Endothelial cell of umbilical vein (primary cell): ENCODE measurements around the gene PSMB7. TPM values are rescaled to one million over a fixed set of nuclear protein-coding genes. Genes with fewer than 3 reads are reported as not detected.

Experiments used
- BruUV-seq: library from RNA; stranded (reverse); fragments of 400-500 nt; replicated peaks from 2 replicates; lab custom pipeline; 2021; lab: Mats Ljungman, UMichigan
- CTCF ChIA-PET: fragments of 300-600, 350-600 bp; sonication (Branson Sonifier 250); formaldehyde crosslinking; loops from one replicate; lab custom pipeline; 2021; ENCODE audit warnings: antibody characterized with exemption, inconsistent platforms; lab: Charles Lee
- POLR2A ChIA-PET: fragments of 300-600, 350-600 bp; sonication (Branson Sonifier 250); formaldehyde crosslinking; loops from one replicate; lab custom pipeline; 2021; ENCODE audit warnings: antibody characterized with exemption, inconsistent platforms; lab: Charles Lee
- DNase-seq: peaks from one replicate; pipeline ENCODE4 v3.0.0-alpha.2; 2011; ENCODE audit warnings: low read depth, low spot score
- FAIRE-seq: peaks from 2 replicates; lab custom pipeline; 2011; peaks lifted over from hg19 to GRCh38; lab: Jason Lieb, UNC
- H2AFZ ChIP-seq: 2 replicates; pipeline ENCODE4 v1.6.0; 2012; ENCODE audit warnings: low read depth, low read length, control low read depth, inconsistent platforms
- H3K27ac ChIP-seq: 2 replicates; pipeline ENCODE4 v1.5.1; 2011; ENCODE audit warnings: low read depth, mild to moderate bottlenecking, control low read depth, low read length, moderate library complexity; ENCODE audit not compliant: insufficient read depth
- H3K27me3 ChIP-seq, 2 experiments: 2 replicates each; pipeline versions ENCODE4 v1.6.0 to v1.6.1; 2011; ENCODE audit warnings: low read length in 2 of 2, mixed read lengths in 1 of 2; ENCODE audit not compliant: control insufficient read depth in 2 of 2, insufficient read depth in 2 of 2
- H3K36me3 ChIP-seq, 2 experiments: 2 replicates in 1 of 2; 3 replicates in 1 of 2; pipeline ENCODE4 v1.5.1; 2011; ENCODE audit warnings: low read length in 2 of 2, mild to moderate bottlenecking in 1 of 2, moderate library complexity in 1 of 2; ENCODE audit not compliant: control insufficient read depth in 2 of 2, insufficient read depth in 2 of 2; ENCODE audit errors: extremely low read depth in 1 of 2
- H3K4me1 ChIP-seq: 3 replicates; pipeline ENCODE4 v1.5.1; 2011; ENCODE audit warnings: mild to moderate bottlenecking, low read length; ENCODE audit not compliant: control insufficient read depth, insufficient read depth; ENCODE audit errors: extremely low read depth
- H3K4me2 ChIP-seq: 2 replicates; pipeline ENCODE4 v1.6.1; 2011; ENCODE audit warnings: low read length, control low read depth, mixed read lengths; ENCODE audit not compliant: insufficient read depth
- H3K4me3 ChIP-seq, 3 experiments: fragments of 200-600 bp in 1 of 3; sonication (generic), shearing (Covaris generic) in 1 of 3; replicated peaks in 1 of 3; 2 replicates each; pipeline ENCODE4 v1.5.1; 2011 to 2016; ENCODE audit warnings: control low read depth in 3 of 3, low read length in 3 of 3, mild to moderate bottlenecking in 2 of 3, inconsistent platforms in 1 of 3, low read depth in 1 of 3, moderate library complexity in 1 of 3; ENCODE audit not compliant: insufficient read depth in 1 of 3
- H3K79me2 ChIP-seq: 2 replicates; pipeline ENCODE4 v1.6.0; 2012; ENCODE audit warnings: low read length, inconsistent platforms; ENCODE audit not compliant: control insufficient read depth, insufficient read depth
- H3K9ac ChIP-seq: replicated peaks from 2 replicates; pipeline ENCODE3; 2011; ENCODE audit warnings: low read length, control low read depth; ENCODE audit not compliant: insufficient read depth; ENCODE audit errors: extremely low read depth
- H3K9me1 ChIP-seq: replicated peaks from 3 replicates; pipeline ENCODE4 v1.6.0; 2011; ENCODE audit warnings: mild to moderate bottlenecking, low read length; ENCODE audit not compliant: control insufficient read depth, insufficient read depth; ENCODE audit errors: extremely low read depth
- H3K9me3 ChIP-seq: replicated peaks from 2 replicates; pipeline ENCODE4 v1.5.1; 2012; ENCODE audit warnings: low read length, inconsistent platforms; ENCODE audit not compliant: control insufficient read depth, insufficient read depth
- H4K20me1 ChIP-seq: replicated peaks from 2 replicates; pipeline ENCODE3; 2011; ENCODE audit warnings: mild to moderate bottlenecking, low read length; ENCODE audit not compliant: control insufficient read depth, insufficient read depth; ENCODE audit errors: extremely low read depth
- EZH2 ChIP-seq: IDR thresholded peaks from 2 replicates; pipeline ENCODE4 v1.6.1; 2012; ENCODE audit warnings: borderline replicate concordance, low read depth, mild to moderate bottlenecking, moderate library complexity, low read length, inconsistent platforms; ENCODE audit not compliant: severe bottlenecking
- FOS ChIP-seq: IDR thresholded peaks from 2 replicates; pipeline ENCODE4 v1.6.1; 2011; ENCODE audit warnings: mild to moderate bottlenecking, low read length, moderate library complexity, borderline replicate concordance; ENCODE audit not compliant: insufficient read depth
- GATA2 ChIP-seq: IDR thresholded peaks from 2 replicates; pipeline ENCODE4 v1.7.0; 2011; ENCODE audit warnings: low read depth, mild to moderate bottlenecking, moderate library complexity, mixed read lengths, low read length; ENCODE audit not compliant: insufficient read length, insufficient read depth
- JUN ChIP-seq: IDR thresholded peaks from 2 replicates; pipeline ENCODE4 v1.6.1; 2011; ENCODE audit warnings: borderline replicate concordance, low read depth; ENCODE audit not compliant: insufficient read length, insufficient read depth
- MAX ChIP-seq: IDR thresholded peaks from 2 replicates; pipeline ENCODE4 v1.6.1; 2011; ENCODE audit not compliant: insufficient read depth, insufficient read length
- MYC ChIP-seq: IDR thresholded peaks from one replicate; pipeline ENCODE4 v1.6.1; 2011; ENCODE audit warnings: mild to moderate bottlenecking, low read depth, low read length
- POLR2A ChIP-seq: IDR thresholded peaks from 2 replicates; pipeline ENCODE4 v1.6.1; 2012; ENCODE audit warnings: low read depth, mild to moderate bottlenecking, control low read depth, low read length
- POLR2AphosphoS5 ChIP-seq: IDR thresholded peaks from 2 replicates; pipeline ENCODE4 v1.6.1; 2012; ENCODE audit warnings: low read depth, mild to moderate bottlenecking, control low read depth, low read length, moderate library complexity; ENCODE audit not compliant: insufficient read depth
- dilution Hi-C: fragments of 300-500 bp; cut with MboI; formaldehyde crosslinking; loops from one replicate; pipeline ENCODE4 v1.15.0; 2019; ENCODE audit warnings: low sequenced_read_pairs; ENCODE audit not compliant: extremely low pct_ligation_motif_present
- intact Hi-C: fragments of 100-400 bp; cut with micrococcal nuclease; formaldehyde crosslinking; loops from one replicate; pipeline ENCODE4 v1.10.0; 2022
- polyA plus RNA-seq, 4 experiments: library from polyadenylated mRNA; depleted of rRNA in 3 of 4; stranded (reverse) in 3 of 4; unstranded in 1 of 4; fragments of >200 nt; gene quantifications; 2 replicates each; pipeline versions ENCODE4 v1.2.1 to v1.2.3, GENCODE V29; 2011 to 2012; ENCODE audit warnings: missing spikeins in 1 of 4
- total RNA-seq: library from RNA; stranded (reverse); gene quantifications from 2 replicates; pipeline ENCODE4 v1.2.3, GENCODE V29; 2021
- TF ChIP-seq, protein P1 (sequence below), 2 donors: IDR thresholded peaks; 1 replicate in 1 of 2; 2 replicates in 1 of 2; pipeline ENCODE4 v1.5.1; 2011; ENCODE audit warnings: low read length in 2 of 2, mild to moderate bottlenecking in 2 of 2, moderate library complexity in 2 of 2, control low read depth in 1 of 2, inconsistent platforms in 1 of 2, low read depth in 1 of 2; ENCODE audit not compliant: insufficient read depth in 1 of 2; ENCODE audit errors: extremely low read depth in 1 of 2

The PSMB7 gene
- total and polyA plus RNA-seq, 2 donors (not counting 3 experiments of a cell fraction or from before 2014, with no cell fraction given), result 227 to 366 TPM

DNA sequence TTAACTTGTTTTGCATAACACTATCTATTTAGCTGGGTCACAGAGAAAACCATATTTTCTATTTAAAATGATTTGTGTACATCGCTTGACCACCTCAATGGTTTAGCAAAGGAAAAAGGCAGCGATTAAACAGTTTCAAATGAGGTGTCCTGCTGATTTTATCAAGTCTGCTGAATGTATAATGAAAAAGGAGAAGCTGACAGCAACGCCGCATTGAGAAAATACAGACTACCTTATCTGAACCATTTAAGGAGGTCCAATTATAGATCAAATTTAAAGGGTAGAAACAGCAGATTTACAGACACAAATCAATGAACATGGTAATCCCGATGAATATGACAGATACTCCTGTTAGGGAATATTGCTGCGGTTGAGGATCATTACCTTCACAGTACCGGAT is 29.6 kb downstream of the PSMB7 start:
- no TSS peak for BruUV-seq

More for the DNA sequence above, 29.6 kb downstream of the PSMB7 start:
- dilution Hi-C loops, result no loop called here
- H3K4me3 ChIP-seq, result no peak overlapping the region
- no peaks in the 10 kb centered on the region for H3K9me3 ChIP-seq
- no peak overlapping the region for H3K4me2 ChIP-seq
- no peak overlapping the region for H2AFZ ChIP-seq
- no peaks in the 10 kb centered on the region for H3K27me3 ChIP-seq
- peaks cover 11% of the 10 kb centered on the region for H4K20me1 ChIP-seq
- no peak for DNase-seq
- CTCF ChIA-PET, result interaction anchor here (1.0 to 1.7 kb wide), 4 partner anchors 10 to 259 kb away, joined by 4 to 6 read pairs (median 4); no protein-coding TSS in a partner anchor
- no peak overlapping the region for H3K9ac ChIP-seq
- POLR2A ChIA-PET, result no interaction called here
- H3K4me1 ChIP-seq, result peaks cover 20% of the 10 kb centered on the region
- TF ChIP-seq MAX (no peak), GATA2 (no peak), POLR2AphosphoS5 (no peak), EZH2 (no peak), JUN (no peak), POLR2A (no peak), MYC (no peak), FOS (no peak)
- TF ChIP-seq, protein P1, sequence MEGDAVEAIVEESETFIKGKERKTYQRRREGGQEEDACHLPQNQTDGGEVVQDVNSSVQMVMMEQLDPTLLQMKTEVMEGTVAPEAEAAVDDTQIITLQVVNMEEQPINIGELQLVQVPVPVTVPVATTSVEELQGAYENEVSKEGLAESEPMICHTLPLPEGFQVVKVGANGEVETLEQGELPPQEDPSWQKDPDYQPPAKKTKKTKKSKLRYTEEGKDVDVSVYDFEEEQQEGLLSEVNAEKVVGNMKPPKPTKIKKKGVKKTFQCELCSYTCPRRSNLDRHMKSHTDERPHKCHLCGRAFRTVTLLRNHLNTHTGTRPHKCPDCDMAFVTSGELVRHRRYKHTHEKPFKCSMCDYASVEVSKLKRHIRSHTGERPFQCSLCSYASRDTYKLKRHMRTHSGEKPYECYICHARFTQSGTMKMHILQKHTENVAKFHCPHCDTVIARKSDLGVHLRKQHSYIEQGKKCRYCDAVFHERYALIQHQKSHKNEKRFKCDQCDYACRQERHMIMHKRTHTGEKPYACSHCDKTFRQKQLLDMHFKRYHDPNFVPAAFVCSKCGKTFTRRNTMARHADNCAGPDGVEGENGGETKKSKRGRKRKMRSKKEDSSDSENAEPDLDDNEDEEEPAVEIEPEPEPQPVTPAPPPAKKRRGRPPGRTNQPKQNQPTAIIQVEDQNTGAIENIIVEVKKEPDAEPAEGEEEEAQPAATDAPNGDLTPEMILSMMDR (IDR thresholded peaks at IDR 0.05; ENCODE audit: extremely low read depth in 1 of 2, insufficient read depth in 1 of 2, low read depth in 1 of 2, low read length in 2 of 2), result no peak
- H3K79me2 ChIP-seq, result peaks cover 83% of the 10 kb centered on the region
- FAIRE-seq, result no peak
- H3K9me1 ChIP-seq, result no peaks in the 10 kb centered on the region
- H3K36me3 ChIP-seq, result peaks cover 0 to 15% of the 10 kb centered on the region in 2 experiments
- H3K27ac ChIP-seq, result no peak overlapping the region
- intact Hi-C loops, result no loop called here
